Measurements from ENCODE around the gene BTBD1.
"Not testable (repeated sequence)": the region's sequence is repeated elsewhere in the genome, so short reads cannot be mapped to it uniquely, and the experiment has no call there.

Gene BTBD1

DNA sequence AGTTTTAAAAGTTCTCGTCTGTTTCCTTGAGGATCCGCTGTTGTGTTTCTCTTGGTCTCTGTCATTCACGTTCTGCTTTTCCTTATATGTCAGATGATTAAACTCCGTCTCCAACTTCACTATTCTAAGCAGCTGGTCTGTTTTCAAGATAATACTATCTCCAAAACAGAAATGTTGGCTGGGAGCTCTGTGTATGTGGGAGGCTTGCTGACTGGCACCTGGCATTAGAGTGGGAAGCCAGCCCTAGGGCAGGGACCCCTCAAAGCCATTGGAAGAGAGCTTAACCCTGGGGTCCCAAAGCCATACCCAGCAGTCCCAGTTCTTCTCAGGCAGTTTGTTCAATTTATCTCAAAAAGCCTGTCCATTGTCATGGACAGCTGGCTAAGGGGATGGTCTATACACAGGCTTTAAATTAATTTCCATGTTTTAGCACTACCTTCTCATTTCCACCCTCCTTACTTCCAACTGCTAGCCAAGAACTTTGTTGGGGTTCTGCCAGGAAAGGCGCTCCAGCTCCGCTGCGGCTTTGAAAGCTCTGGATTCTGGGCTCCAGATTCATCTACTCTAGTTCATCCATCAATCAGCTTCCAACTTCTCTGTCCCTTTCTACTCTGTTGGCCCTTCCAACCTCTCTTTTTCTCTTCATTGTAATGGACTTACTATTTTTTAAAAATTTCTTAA is 9.2 kb downstream of the BTBD1 start:
- DNase-seq (ENCODE audit: low read depth in 2 of 2) = no peak

DNA sequence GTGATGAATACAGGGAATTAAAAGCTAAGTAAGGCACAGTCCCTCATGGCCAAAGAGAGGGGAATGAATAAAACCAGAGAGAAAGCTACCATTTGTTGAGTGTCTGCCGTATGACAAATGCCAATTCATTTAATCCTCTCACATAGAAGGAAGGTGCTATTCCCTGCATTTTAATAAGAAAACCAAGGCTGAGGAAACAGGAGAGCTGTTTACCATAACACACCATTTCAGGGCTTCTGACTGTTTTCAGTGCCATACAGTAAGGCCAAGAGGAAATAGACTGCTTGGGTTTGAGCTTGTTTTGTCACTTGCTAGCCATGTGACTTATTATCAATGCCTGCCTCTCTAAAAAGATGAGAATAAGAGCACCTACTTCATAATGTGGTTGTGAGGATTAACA is 10.1 kb downstream of the BTBD1 start:
- no peak for DNase-seq (ENCODE audit: low read depth in 2 of 2)

DNA sequence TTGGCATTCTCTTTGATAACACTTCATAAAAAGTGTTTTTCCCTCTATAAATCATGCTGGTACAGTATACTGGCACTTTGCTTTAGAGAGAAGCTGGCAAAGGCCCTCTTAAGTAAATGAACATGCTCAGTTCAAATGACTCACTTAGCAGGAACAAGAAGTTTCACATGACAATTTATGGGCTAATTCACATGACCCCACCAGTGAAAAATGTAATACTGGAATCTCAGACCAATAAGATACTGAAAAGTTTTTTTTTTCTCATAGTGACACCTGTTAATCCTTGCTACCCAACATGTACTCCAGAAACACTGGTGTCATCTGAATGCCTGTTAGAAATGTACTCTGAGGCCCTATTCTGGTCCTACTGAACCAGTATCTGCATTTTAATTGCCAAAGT is 13.9 kb downstream of the BTBD1 start:
- DNase-seq (ENCODE audit: low read depth in 2 of 2) = no peak

DNA sequence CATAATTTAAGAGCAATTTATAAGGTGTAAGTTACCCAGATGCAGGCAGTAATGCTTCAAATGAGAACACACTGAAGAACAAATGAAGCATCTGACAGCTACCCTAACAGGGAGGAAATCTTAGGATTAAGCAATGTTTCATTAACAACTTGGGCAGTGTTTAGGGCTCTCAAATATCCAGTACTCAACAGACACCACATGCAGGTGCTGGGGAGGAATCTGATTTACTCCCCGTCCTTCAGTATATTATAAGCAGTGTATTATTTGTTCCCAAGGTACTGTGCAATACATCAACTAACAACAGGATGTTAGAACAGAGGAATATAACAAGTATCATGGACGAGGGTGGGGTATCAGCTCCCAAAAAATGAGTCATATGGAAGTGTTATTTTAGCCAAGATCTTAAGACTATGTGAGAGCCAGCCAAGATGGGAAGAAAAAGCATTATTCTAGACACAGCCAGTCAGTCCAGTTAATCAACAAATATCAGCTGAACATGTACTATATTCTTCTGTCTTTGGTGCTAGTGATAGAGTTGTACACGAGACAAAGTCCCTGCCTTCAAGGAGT is 20.4 kb downstream of the BTBD1 start:
- DNase-seq (ENCODE audit: low read depth in 2 of 2) = no peak

DNA sequence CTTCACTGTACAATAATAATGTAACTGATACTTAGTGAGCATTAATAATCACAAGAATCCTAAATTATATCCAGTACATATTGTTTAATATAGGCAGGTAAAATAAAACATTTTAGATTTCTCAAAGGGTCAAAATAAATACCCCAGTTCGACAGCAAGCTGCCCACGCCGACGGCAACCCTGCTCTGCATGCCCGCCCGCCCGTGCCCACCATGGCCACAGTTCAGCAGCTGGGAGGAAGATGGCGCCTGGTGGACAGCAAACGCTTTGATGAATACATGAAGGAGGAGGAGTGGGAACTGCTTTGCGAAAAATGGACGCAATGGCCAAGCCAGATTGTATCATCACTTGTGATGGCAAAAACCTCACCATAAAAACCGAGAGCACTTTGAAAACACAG is 22.9 kb downstream of the BTBD1 start:
- DNase-seq (ENCODE audit: low read depth in 2 of 2) = no peak

DNA sequence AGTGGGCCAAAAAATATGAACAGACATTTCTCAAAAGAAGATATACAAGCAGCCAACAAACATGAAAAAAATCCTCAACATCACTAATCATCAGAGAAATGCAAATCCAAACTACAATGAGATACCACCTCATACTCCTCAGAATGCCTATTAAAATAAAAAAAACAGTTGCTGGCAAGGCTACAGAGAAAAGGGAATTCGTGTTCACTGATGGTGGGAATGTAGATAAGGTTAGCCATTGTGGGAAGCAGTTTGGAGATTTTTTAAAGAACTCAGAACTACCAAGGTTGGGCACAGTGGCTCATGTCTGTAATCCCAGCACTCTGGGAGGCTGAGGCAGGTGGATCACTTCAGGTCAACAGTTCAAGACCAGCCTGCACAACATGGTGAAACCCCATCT is 27.8 kb downstream of the BTBD1 start:
- no peak for DNase-seq (ENCODE audit: low read depth in 2 of 2)

DNA sequence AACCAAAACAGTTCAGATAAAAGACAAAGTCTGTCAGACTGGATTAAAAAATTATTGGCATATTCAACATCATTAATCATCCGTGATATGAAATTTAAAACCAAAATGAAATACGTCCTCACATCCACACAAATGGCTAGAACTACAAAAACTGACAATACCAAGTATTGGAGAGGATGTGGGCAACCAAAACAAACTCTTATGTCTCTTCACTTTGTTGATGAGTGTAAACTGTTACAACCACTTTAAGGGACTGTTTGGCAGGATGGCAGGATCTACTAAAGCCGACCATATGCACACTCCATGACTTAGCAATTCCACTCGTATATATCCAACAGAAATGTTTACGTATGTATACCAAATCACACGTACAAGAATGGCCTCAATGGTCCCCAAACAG is 30.8 kb downstream of the BTBD1 start:
- no peak for DNase-seq (ENCODE audit: low read depth in 2 of 2)

DNA sequence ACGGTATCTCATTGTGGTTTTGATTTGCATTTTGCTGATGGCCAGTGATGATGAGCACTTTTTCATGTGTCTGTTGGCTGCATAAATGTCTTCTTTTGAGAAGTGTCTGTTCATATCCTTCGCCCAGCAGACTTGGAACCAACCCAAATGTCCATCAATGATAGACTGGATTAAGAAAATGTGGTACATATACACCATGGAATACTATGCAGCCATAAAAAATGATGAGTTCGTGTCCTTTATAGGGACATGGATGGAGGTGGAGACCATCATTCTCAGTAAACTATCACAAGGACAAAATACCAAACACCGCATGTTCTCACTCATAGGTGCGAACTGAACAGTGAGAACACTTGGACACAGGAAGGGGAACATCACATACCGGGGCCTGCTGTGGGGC is 35.8 kb downstream of the BTBD1 start:
- DNase-seq (ENCODE audit: low read depth in 2 of 2) = not testable (repeated sequence)

DNA sequence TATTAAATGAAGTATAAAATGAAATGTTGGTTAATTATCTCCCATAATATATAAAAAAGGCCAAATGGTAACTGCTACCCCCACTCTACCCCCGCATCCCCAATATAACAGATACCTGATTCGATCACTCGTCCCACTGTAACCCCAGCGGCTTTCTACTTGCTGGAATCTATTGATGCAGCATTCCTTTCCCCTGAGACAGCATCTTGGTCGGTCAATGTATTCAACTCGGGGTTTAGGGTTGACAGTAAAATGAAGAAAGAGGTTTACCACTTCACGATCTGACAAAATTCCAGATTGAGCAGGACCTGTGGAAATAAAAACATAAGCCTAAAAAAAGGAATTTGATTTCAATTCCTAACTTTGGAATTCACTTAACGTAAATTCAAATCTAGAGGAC is 37.0 kb downstream of the BTBD1 start:
- DNase-seq (ENCODE audit: low read depth in 2 of 2) = no peak

DNA sequence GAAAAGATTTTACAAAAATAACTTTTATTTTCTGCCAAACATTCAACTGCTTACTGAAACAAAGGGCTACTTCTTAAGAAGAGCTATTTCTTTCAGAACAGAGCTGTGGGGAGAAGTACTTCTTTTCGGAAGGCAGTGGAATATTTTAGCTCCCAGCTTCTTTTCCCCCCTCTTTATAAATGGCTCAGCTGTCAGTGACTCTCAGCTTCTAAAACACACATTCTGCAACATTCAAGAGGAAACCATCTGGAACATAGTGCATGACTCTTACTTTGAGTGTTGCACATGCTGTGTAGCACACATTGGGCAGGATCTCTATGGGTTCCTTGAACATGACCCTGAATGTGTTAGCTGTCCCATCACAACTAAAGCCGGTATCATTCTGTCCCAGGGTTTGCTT is 48.6 kb downstream of the BTBD1 start:
- no peak for DNase-seq (ENCODE audit: low read depth in 2 of 2)

DNA sequence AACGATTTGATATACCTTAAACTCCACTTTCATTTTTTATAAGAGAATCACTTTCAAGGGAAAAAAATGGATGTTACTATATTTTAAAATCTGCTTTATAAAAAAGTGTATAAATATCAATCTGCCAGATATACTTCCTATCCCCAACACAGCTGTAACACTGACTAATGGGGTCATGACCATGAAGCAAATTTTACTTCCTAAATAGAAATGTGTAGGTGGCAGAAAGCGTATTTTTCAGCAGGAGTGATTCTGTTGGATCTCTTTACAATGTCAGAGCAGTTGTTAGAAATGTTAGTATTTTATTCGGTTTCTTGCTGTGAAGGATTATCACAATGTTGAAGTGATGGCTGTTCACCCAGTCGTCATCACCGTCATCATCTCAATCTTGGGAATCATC is 50.1 kb downstream of the BTBD1 start:
- DNase-seq (ENCODE audit: low read depth in 2 of 2) = no peak

DNA sequence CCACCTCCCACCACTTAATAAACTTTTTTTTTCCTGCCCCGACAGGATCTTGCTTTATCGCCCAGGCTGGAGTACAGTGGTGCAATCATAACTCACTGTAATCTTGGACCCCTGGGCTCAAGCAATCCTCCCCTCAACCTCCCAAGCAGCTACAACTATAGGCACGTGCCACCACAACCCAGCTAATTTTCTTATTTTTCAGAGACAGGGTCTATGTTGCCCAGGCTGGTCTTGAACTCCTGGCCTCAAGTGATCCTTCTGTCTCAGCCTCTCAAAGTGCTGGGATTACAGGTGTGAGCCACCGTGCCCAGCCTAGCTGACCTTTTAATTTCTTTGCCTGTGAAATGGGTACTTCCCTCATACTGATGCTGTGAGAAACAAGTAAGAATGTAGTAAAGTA is 51.7 kb downstream of the BTBD1 start:
- no peak for DNase-seq (ENCODE audit: low read depth in 2 of 2)

DNA sequence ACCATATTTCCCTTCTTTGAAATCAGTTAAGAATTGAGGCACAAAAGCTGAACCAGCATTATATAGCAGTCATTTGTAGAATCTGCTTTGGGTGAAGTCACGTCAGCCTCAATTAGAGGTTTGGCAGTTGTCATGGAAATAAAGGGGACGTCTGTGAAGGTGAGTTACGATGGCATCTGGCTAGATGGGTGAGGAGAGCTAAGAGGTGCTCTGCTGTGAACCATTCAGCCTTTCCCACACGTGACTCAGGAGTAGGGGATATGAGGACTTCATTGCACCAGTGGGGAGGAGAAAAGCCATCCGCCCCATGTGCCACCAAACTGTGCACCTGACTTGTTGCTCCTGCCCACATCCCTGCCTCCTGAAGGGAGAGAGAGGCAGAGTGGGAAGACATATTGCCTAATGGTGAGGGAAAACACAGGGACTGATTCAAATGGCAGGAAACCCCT is 52.8 kb downstream of the BTBD1 start:
- DNase-seq (ENCODE audit: low read depth in 2 of 2) = no peak

DNA sequence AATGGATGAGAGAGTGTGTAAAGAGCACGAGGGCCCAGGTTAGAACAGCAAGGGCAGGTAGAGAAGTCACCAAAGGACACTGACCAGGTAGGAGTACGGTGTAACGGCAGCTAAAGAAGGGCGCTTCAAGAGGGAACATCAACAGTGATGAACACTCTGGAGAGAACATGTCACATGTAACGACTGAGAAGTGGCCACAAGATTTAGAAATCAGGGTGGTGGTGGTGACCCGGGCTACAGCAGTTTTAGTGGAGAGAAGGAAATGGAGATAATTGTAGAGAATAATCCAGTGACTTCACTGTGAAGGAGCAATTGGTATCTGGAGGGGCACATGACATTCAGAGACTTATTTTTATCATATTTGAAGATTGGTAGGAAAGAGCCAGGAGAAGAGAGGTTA is 54.4 kb downstream of the BTBD1 start:
- no peak for DNase-seq (ENCODE audit: low read depth in 2 of 2)

DNA sequence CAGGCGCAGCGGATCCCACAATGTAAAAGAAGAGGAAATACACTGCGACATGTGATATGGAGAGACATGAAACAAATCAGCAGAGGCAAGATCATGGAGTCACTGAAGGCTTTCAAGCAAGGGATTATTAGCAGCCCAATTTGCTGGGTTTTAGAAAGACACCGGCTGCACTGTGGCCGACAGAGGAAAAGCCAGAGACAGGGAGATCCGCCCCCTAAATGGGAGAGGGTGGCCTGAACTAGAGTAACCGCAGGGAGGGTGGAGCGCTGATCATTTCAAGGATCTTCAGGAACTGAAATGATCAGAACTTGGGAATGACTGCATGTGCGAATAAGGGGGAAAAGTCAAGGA is 55.0 kb downstream of the BTBD1 start:
- DNase-seq (ENCODE audit: low read depth in 2 of 2) = no peak

DNA sequence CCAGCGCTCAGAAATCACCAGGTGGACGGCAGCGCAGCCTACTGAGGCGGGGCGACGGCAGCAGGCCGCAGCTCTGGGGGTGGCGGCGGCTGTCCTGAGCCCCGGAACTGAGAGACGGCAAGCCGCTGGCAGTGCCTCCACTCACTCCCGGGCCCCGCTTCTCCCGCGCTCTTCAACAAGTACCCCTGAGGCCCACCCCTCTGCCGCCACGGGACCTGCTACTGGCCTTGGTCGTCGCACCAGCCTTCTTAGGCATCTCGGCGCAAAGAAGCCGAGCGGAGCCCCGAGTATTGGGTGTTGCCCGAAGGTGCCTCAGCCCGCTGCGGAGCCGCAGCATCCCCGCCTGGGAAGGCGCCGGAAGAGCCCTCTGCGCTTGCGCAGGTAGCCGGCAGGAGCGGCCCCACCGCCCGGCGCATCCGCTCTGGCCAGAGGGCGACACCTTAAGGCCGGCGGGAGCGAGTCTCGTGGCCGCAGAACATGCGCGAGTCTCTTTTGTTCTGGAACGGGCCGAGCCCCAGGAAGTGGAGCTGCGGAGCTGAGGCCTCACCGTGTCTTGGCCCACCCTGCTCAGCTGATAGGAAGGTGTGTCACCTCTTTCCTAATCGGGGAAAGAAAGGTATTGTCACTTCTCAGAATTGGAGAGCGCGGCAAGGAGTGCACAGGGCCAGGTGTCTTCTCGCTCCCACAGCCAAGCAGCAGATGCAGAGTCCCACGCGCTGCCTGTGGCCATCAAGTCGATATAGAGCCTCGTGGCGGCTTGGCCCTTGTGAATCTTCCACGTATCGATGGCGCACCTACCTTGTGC is 55.6 kb downstream of the BTBD1 start, which contains the start of gene C15orf40:
C15orf40 (minus strand) TSS at position 369 of the 805 bp plus-strand sequence; CDS start at position 337, 32 bp downstream.
- DNase-seq (ENCODE audit: low read depth in 2 of 2) = peak; percentile 66 to 72

DNA sequence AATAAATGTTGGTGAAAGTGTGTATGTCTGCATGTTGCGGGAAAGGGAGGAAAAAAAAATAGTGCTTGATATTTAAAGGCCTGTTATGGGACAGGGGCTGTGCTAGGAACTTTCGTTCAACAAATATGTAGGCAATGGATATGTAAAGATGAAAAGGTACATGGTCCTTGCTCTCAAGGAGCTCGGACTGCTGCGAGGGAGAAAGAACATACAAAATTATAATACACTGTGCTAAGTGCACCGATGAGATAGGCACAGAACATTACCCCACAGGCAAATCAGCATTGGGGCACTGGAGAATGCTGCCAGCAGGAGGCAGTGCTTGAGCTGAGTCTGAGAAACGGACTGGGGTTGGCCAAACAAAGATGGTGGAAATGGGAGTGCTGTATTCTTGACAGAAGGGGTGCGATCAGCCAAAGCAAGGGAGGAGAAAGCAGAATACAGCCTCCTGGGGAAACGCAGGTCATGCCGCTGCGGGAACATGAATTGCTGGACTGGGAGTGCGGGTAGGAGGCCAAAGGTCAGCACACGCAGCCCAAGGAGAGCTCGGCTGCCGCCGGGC is 56.3 kb downstream of the BTBD1 start:
- peak; percentile 40 to 51 for DNase-seq (ENCODE audit: low read depth in 2 of 2)

DNA sequence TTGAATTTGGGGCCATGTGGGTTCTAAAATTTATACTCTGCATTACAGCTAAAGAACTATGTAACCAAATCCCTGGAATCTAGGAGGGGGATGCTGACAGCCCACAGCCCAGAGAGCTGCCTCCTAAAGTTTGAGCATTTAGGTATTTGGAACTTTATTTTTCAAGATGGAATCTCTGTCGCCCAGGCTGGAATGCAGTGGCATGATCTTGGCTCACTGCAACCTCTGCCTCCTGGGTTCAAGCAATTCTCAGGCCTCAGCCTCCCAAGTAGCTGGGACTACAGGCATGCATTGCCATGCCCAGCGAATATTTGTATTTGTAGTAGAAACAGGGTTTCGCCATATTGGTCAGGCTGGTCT is 66.4 kb downstream of the BTBD1 start:
- DNase-seq (ENCODE audit: low read depth in 2 of 2) = not testable (repeated sequence)

DNA sequence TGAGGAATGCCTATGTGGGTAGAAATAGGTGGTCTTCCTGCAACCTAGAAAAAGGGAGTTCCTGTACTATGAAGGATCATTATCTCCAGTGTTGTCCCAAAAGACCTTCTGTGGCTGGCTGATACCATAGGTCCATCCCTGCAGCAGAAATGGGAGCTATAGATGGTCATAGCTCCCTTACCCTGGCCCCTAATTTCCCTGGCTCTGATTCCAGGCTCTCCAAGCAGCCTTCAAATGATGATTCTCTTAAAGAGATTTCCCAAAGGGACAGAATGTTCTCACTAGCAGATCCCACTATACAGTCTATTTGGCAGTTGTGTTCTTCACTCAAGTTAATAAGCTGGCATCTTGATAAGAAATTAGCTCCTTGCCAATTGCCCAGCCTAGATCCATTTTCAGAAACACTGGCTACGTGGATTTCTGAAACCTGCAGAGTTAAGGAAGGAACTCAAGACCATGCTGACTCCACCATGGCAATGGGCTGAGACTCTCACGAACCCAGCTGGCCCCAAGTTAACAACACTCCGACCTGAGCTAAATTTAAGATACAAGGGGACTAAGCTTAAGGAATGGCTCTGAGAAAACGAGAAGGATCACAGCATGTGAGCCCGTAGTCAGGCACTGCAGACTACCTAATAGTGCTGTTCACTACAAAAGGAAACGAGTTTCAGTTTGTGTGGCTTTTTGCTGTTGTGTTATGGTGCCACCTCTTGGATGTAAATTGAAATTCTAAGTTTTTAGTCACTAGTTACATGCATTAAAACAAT is 67.0 kb downstream of the BTBD1 start:
- no peak for DNase-seq (ENCODE audit: low read depth in 2 of 2)

DNA sequence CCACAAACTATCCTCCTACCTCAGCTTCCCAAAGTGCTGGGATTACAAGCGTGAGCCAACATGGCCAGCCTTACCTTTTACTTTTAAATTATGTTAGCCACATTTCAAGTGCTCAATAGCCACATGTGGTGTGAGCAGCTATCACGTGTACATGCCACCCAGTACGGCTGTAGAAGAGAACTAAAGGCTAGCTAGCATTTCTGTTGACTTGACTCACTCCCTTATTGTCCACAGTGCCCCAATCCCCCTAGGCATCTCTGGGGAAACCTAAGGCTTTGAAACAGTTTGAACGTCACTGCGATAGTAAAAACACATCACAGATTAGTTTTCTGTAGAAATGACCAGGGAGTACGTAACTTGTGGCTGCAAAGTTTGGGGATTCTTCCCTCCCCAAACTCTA is 67.6 kb downstream of the BTBD1 start:
- no peak for DNase-seq (ENCODE audit: low read depth in 2 of 2)

DNA sequence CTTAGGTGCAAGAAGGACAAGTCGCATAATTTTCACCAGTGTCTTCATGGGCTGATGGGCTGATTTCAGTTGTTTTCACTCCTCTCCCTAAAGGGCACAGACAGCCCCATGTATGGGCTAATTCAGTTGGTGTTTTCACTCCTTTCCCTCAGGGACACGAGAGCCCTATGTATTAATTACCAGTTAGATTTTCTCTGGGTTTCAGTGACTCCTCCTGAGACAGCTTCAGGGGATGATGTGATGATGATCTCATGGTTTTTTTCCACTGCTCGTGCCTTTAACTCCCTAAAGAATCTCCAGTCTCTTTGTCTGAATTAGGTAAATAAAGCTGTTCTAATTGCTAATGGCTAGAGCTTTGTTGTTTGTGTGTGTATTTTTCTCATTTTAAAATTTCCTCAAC is 71.1 kb downstream of the BTBD1 start:
- DNase-seq (ENCODE audit: low read depth in 2 of 2) = no peak

DNA sequence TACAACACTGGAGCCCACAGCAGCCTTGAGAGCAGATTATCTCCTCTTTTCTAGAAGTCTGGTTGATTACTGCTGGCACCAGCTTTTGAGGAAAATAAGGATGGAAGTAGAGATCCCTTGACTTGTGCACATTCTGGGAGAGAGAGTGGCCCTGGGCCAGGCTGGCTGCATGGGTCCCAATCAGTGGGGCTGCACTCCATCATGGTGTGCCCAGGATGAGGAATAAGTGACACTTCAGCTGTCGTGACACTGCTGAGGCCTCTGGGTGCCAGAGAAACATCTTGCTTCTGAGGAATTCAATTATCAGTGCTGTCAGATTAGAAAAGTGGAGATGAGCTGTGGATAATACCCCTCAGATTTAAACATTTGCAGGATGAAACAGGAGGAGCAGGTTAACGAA is 72.0 kb downstream of the BTBD1 start:
- no peak for DNase-seq (ENCODE audit: low read depth in 2 of 2)
